ENCODE measurements around the gene KIF22.

The KIF22 gene

DNA sequence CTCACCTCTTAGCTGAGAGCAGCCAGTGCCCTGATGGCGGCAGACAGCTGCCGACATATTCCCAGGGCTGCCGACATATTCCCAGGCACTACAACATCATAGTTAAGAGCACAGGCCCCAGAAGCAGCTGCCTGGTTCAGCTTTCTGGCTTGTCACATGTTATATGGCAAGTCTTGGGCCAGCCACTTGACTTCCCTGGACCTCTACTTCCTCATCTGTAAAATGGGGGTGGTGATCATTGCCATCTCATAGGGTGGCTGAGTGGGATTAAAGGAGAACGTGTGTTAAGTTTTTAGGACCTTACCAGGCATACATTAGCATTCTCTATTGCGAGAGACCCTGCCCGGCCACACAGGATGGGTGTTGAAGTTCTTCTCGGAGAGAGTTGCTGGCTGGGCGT lies 53.4 kb downstream of the KIF22 start:
- DNase-seq: no peak

DNA sequence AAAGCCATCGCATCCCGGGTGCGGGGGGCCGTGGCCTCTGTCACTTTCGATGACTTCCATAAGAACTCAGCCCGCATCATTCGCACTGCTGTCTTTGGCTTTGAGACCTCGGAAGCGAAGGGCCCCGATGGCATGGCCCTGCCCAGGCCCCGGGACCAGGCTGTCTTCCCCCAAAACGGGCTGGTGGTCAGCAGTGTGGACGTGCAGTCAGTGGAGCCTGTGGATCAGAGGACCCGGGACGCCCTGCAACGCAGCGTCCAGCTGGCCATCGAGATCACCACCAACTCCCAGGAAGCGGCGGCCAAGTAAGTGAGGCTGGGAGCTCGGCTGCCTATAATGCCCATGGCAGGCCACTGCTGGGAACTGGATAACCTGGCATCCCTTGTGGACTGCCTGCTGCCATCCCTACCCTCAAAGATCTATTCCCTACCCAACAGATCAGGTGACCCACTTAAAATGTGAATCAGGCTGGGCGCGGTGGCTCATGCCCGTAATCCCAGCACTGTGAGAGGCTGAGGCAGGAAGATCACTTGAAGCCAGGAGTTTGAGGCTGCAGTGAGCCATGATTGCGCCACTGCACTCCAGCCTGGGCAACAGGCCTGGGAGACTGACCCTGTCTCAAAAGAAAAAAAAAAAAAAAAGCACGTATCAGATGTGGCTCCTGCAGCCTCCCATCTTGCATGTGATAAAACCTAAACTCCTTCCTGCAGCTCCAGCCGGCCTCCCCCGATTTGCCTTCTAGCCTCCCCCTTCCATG lies 54.2 kb downstream of the KIF22 start:
- DNase-seq: no peak

DNA sequence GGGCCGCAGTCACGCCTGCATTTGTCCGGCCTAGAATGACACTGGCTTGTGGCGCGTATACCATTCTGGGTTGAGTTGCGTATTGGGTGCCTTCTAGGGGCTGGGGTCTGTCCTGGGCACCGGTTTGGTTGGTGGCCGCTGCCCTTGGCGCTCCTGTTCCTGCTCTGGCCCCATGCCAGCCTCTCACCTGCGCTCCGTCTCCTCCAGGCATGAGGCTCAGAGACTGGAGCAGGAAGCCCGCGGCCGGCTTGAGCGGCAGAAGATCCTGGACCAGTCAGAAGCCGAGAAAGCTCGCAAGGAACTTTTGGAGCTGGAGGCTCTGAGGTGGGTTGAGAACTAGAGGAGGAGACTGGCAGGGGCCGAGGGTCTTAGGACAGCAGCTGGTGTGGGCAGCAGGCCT lies 55.1 kb downstream of the KIF22 start:
- DNase-seq: no peak

- DNase-seq: no peak
These were observed 58.1 kb downstream of the KIF22 start for GRCh38 chr16:29848420-29849297.

- no peak for DNase-seq
These were observed 59.0 kb downstream of the KIF22 start for GRCh38 chr16:29849505-29849904.

- DNase-seq: no peak
These were observed 60.4 kb downstream of the KIF22 start for GRCh38 chr16:29850998-29851397.

GRCh38 chr16:29852654-29853053 lies 62.1 kb downstream of the KIF22 start:
- no peak for DNase-seq

GRCh38 chr16:29854520-29855100 lies 64.1 kb downstream of the KIF22 start:
- DNase-seq: no peak
